Activated CD4-positive, alpha-beta memory T cell treated with anti-CD3 and anti-CD28 coated beads, Interleukin-2, amount 10 ng/mL, durations not matched to agents 7 days and 5 days (primary cell): Measurements from ENCODE around the gene COQ5. TPM values are rescaled to one million over a fixed set of nuclear protein-coding genes. Genes with fewer than 3 reads are reported as not detected.

Source experiments
- CTCF ChIA-PET: fragments of 350-600 bp; sonication (Branson Sonifier 250); formaldehyde crosslinking; loops from one replicate; lab custom pipeline; 2021; ENCODE audit warnings: antibody characterized with exemption, inconsistent platforms; lab: Charles Lee
- POLR2A ChIA-PET: fragments of 350-600 bp; sonication (Branson Sonifier 250); formaldehyde crosslinking; loops from one replicate; lab custom pipeline; 2021; ENCODE audit warnings: antibody characterized with exemption; lab: Charles Lee
- DNase-seq: peaks from one replicate; pipeline ENCODE4 v3.0.0-alpha.2; 2020
- H3K27ac Mint-ChIP-seq: one replicate; pipeline ENCODE4 v1.8.0; 2021; ENCODE audit warnings: mild to moderate bottlenecking, mixed read lengths
- H3K27me3 Mint-ChIP-seq: one replicate; pipeline ENCODE4 v1.8.0; 2021; ENCODE audit warnings: mixed read lengths
- H3K36me3 Mint-ChIP-seq: one replicate; pipeline ENCODE4 v1.8.0; 2021; ENCODE audit warnings: low read depth, mixed read lengths
- H3K4me1 Mint-ChIP-seq: one replicate; pipeline ENCODE4 v1.8.0; 2021; ENCODE audit warnings: mixed read lengths
- H3K4me3 Mint-ChIP-seq: one replicate; pipeline ENCODE4 v1.8.0; 2021; ENCODE audit warnings: mild to moderate bottlenecking, mixed read lengths
- H3K9me3 Mint-ChIP-seq: one replicate; pipeline ENCODE4 v1.8.0; 2021; ENCODE audit warnings: mixed read lengths
- total RNA-seq, 2 experiments: library from RNA; stranded (reverse); gene quantifications; one replicate each; pipeline ENCODE4 v1.2.3, GENCODE V29; 2021

COQ5 gene
- total RNA-seq, 2 experiments from 2014 or later, result 30.3 to 30.8 TPM

- ChIA-PET POLR2A (interaction anchor here (0.6 to 1.7 kb wide), 3 partner anchors 13 to 65 kb away, joined by 3 to 5 read pairs (median 3); partner anchors contain the start of gene COQ5), CTCF (interaction anchor here (1.0 to 2.0 kb wide), 8 partner anchors 9 to 161 kb away, joined by 3 to 5 read pairs (median 4); partner anchors contain the start of gene SIRT4)
- Mint-ChIP-seq H3K4me1 (peaks cover 30% of the 10 kb centered on the region), H3K36me3 (peaks cover 75% of the 10 kb centered on the region), H3K27me3 (no peaks in the 10 kb centered on the region), H3K9me3 (no peaks in the 10 kb centered on the region), H3K4me3 (no peak overlapping the region), H3K27ac (no peak overlapping the region)
- DNase-seq, result no peak
These were observed 65.2 kb downstream of the COQ5 start for GRCh38 chr12:120463712-120464111.

- Mint-ChIP-seq H3K9me3 (no peaks in the 10 kb centered on the region), H3K36me3 (peaks cover 69% of the 10 kb centered on the region), H3K4me1 (peaks cover 19% of the 10 kb centered on the region), H3K27ac (no peak overlapping the region), H3K27me3 (no peaks in the 10 kb centered on the region), H3K4me3 (no peak overlapping the region)
- ChIA-PET POLR2A (interaction anchor here (1.1 to 1.4 kb wide), 2 partner anchors 19 to 67 kb away, joined by 3 to 4 read pairs; partner anchors contain the start of gene COQ5), CTCF (interaction anchor here (1.0 kb wide), 1 partner anchor 24 kb away, joined by 3 read pairs; no protein-coding TSS in a partner anchor)
- no peak for DNase-seq
These were observed 66.8 kb downstream of the COQ5 start for GRCh38 chr12:120462099-120462640.

- H3K27me3 Mint-ChIP-seq, result no peaks in the 10 kb centered on the region
- H3K36me3 Mint-ChIP-seq, result peaks cover 72% of the 10 kb centered on the region
- H3K9me3 Mint-ChIP-seq, result no peaks in the 10 kb centered on the region
- ChIA-PET CTCF (no interaction called here), POLR2A (interaction anchor here (2.2 kb wide), 1 partner anchor 14 kb away, joined by 6 read pairs; the partner anchor contains the start of genes GATC and TRIAP1)
- no peak overlapping the region for H3K4me3 Mint-ChIP-seq
- no peak for DNase-seq
- H3K27ac Mint-ChIP-seq, result no peak overlapping the region
- H3K4me1 Mint-ChIP-seq, result peaks cover under 1% of the 10 kb centered on the region
These were observed 68.8 kb downstream of the COQ5 start for GRCh38 chr12:120460157-120460556.

- CTCF ChIA-PET, result interaction anchor here (1.4 to 4.4 kb wide), 4 partner anchors 10 to 17 kb away, joined by 3 to 33 read pairs (median 12); partner anchors contain the start of gene SRSF9
- no peak overlapping the region for H3K27ac Mint-ChIP-seq
- no peaks in the 10 kb centered on the region for H3K27me3 Mint-ChIP-seq
- H3K4me1 Mint-ChIP-seq, result peaks cover 6% of the 10 kb centered on the region
- no peak for DNase-seq
- peaks cover 49% of the 10 kb centered on the region for H3K36me3 Mint-ChIP-seq
- H3K9me3 Mint-ChIP-seq, result no peaks in the 10 kb centered on the region
- POLR2A ChIA-PET, result interaction anchor here (0.5 to 2.2 kb wide), 5 partner anchors 9 to 40 kb away, joined by 3 to 9 read pairs (median 6); partner anchors contain the start of genes DYNLL1 and SRSF9
- H3K4me3 Mint-ChIP-seq, result no peak overlapping the region
These were observed 71.8 kb downstream of the COQ5 start for GRCh38 chr12:120457133-120457532.

- H3K4me3 Mint-ChIP-seq, result no peak overlapping the region
- H3K27me3 Mint-ChIP-seq, result no peaks in the 10 kb centered on the region
- no peaks in the 10 kb centered on the region for H3K9me3 Mint-ChIP-seq
- peaks cover 45% of the 10 kb centered on the region for H3K36me3 Mint-ChIP-seq
- no peak for DNase-seq
- H3K27ac Mint-ChIP-seq, result peak overlapping the region; percentile 10
- ChIA-PET POLR2A (interaction anchor here (1.6 to 2.1 kb wide), 2 partner anchors 37 to 41 kb away, joined by 3 to 6 read pairs; partner anchors contain the start of gene DYNLL1), CTCF (interaction anchor here (0.7 to 4.4 kb wide), 4 partner anchors 9 to 107 kb away, joined by 4 to 33 read pairs (median 12); partner anchors contain the start of gene SRSF9)
- peaks cover 6% of the 10 kb centered on the region for H3K4me1 Mint-ChIP-seq
These were observed 73.7 kb downstream of the COQ5 start for GRCh38 chr12:120455302-120455701.

- no peak overlapping the region for H3K27ac Mint-ChIP-seq
- no peak overlapping the region for H3K4me3 Mint-ChIP-seq
- peaks cover 38% of the 10 kb centered on the region for H3K36me3 Mint-ChIP-seq
- no peaks in the 10 kb centered on the region for H3K27me3 Mint-ChIP-seq
- POLR2A ChIA-PET, result interaction anchor here (1.0 to 1.1 kb wide), 2 partner anchors 15 to 161 kb away, joined by 3 to 4 read pairs; partner anchors contain the start of gene RNU4-1
- no peak for DNase-seq
- H3K9me3 Mint-ChIP-seq, result no peaks in the 10 kb centered on the region
- CTCF ChIA-PET, result interaction anchor here (0.7 to 4.1 kb wide), 8 partner anchors 10 to 128 kb away, joined by 3 to 21 read pairs (median 4); partner anchors contain the start of genes POP5 and SRSF9
- H3K4me1 Mint-ChIP-seq, result peaks cover 10% of the 10 kb centered on the region
These were observed 75.0 kb downstream of the COQ5 start for GRCh38 chr12:120453977-120454376.

Other genes starting within 250 kb of the COQ5 start
- 1,000 to 10,000 TPM; 3,547 to 4,143 TPM for gene RNU4-2, start 237.3 kb downstream of the COQ5 start, total RNA-seq
- gene RNU4-1, start 235.9 kb downstream of the COQ5 start, total RNA-seq, result 1,000 to 10,000 TPM; 1,910 to 2,156 TPM
- 1 to 10 TPM; 1.6 to 1.7 TPM for gene SIRT4, start 226.8 kb downstream of the COQ5 start, total RNA-seq
- gene PLA2G1B, start 201.4 kb downstream of the COQ5 start, total RNA-seq, result not detected
- not detected for gene MSI1, start 160.0 kb downstream of the COQ5 start, total RNA-seq
- 100 to 1,000 TPM; 318 to 323 TPM for gene COX6A1, start 91.0 kb downstream of the COQ5 start, total RNA-seq
- gene TRIAP1, start 82.8 kb downstream of the COQ5 start, total RNA-seq, result 10 to 100 TPM; 20.6 to 21.6 TPM
- gene GATC, start 82.7 kb downstream of the COQ5 start, total RNA-seq, result 10 to 100 TPM; 28.6 to 29.5 TPM
- gene SRSF9, start 59.4 kb downstream of the COQ5 start, total RNA-seq, result 100 to 1,000 TPM; 175 to 180 TPM
- gene DYNLL1, start 33.0 kb downstream of the COQ5 start, total RNA-seq, result 100 to 1,000 TPM; 209 to 216 TPM
- 100 to 1,000 TPM; 225 to 229 TPM for gene RNF10, start 5.2 kb upstream of the COQ5 start, total RNA-seq
- gene POP5, start 52.2 kb upstream of the COQ5 start, total RNA-seq, result 10 to 100 TPM; 37.6 to 38.8 TPM
- gene CABP1, start 111.5 kb upstream of the COQ5 start, total RNA-seq, result under 1 TPM; 0.25 to 0.45 TPM
- gene MLEC, start 158.0 kb upstream of the COQ5 start, total RNA-seq, result 10 to 100 TPM; 81.1 to 97.8 TPM
- gene UNC119B, start 181.3 kb upstream of the COQ5 start, total RNA-seq, result 10 to 100 TPM; 22.4 to 23.6 TPM
- gene ACADS, start 196.7 kb upstream of the COQ5 start, total RNA-seq, result 10 to 100 TPM; 13.7 to 14.9 TPM